HG02852 (cell line): ENCODE results near the gene GABARAPL1.
"Not testable (repeated sequence)": the region's sequence is repeated elsewhere in the genome, so short reads cannot be mapped to it uniquely, and the experiment has no call there.

Source experiments
- ATAC-seq: cut with Tn5 transposase; IDR thresholded peaks from one replicate; pipeline ENCODE4 v1.9.1; 2021; ENCODE audit warnings: mild to moderate bottlenecking, moderate library complexity; ENCODE audit not compliant: unreplicated experiment

The GABARAPL1 gene

GRCh38 chr12:10196210-10196609 lies 16.5 kb upstream of the GABARAPL1 start:
- ATAC-seq = peak; percentile 86

GRCh38 chr12:10197879-10198278 lies 14.8 kb upstream of the GABARAPL1 start:
- ATAC-seq = no peak

GRCh38 chr12:10204495-10204894 lies 8.2 kb upstream of the GABARAPL1 start:
- not testable (repeated sequence) for ATAC-seq

- ATAC-seq = no peak
Measured at GRCh38 chr12:10205220-10205807, 7.4 kb upstream of the GABARAPL1 start.

GRCh38 chr12:10207136-10207535 lies 5.5 kb upstream of the GABARAPL1 start:
- ATAC-seq = no peak

- ATAC-seq = no peak
Measured at GRCh38 chr12:10210225-10210624, 2.5 kb upstream of the GABARAPL1 start.

- ATAC-seq = no peak
Measured at GRCh38 chr12:10211101-10211939, 1.4 kb upstream of the GABARAPL1 start.

- peak; percentile 71 for ATAC-seq
Measured at GRCh38 chr12:10211940-10212738, 538 bp upstream of the GABARAPL1 start.

- ATAC-seq = peak; percentile 71
Measured at GRCh38 chr12:10213168-10214135, 775 bp downstream of the GABARAPL1 start.

GRCh38 chr12:10214136-10214894 lies 1.6 kb downstream of the GABARAPL1 start:
- ATAC-seq = no peak

GRCh38 chr12:10214895-10215267 lies 2.2 kb downstream of the GABARAPL1 start:
- no peak for ATAC-seq

- no peak for ATAC-seq
Measured at GRCh38 chr12:10215436-10215835, 2.8 kb downstream of the GABARAPL1 start.

- not testable (repeated sequence) for ATAC-seq
Measured at GRCh38 chr12:10215946-10216345, 3.3 kb downstream of the GABARAPL1 start.

GRCh38 chr12:10218021-10218420 lies 5.3 kb downstream of the GABARAPL1 start:
- ATAC-seq = no peak

- ATAC-seq = no peak
Measured at GRCh38 chr12:10220398-10221077, 7.9 kb downstream of the GABARAPL1 start.

GRCh38 chr12:10221846-10222245 lies 9.2 kb downstream of the GABARAPL1 start:
- ATAC-seq = no peak

GRCh38 chr12:10223208-10223607 lies 10.5 kb downstream of the GABARAPL1 start:
- no peak for ATAC-seq

GRCh38 chr12:10225426-10225825 lies 12.7 kb downstream of the GABARAPL1 start:
- ATAC-seq = not testable (repeated sequence)

- no peak for ATAC-seq
Measured at GRCh38 chr12:10226086-10226485, 13.4 kb downstream of the GABARAPL1 start.
